OCI-LY3 (cell line): ENCODE measurements around the gene TEX35.

Source experiments
- H2AFZ ChIP-seq: fragments of 200-600, 300-600 bp; shearing (Covaris generic); 2 replicates; pipeline ENCODE4 v1.6.0; 2014; ENCODE audit warnings: antibody characterized with exemption, low read depth, low read length
- H3K27ac ChIP-seq: fragments of 200-600, 300-600 bp; sonication (generic); 2 replicates; pipeline ENCODE4 v1.5.1; 2014; ENCODE audit warnings: mild to moderate bottlenecking, low read length, moderate library complexity, mixed read lengths
- H3K27me3 ChIP-seq: fragments of 200-600, 300-600 bp; sonication (generic); 2 replicates; pipeline ENCODE4 v1.6.1; 2014; ENCODE audit warnings: low read depth, low read length, mixed read lengths
- H3K36me3 ChIP-seq: fragments of 200-600, 300-600 bp; sonication (generic); replicated peaks from 2 replicates; pipeline ENCODE3; 2014; ENCODE audit warnings: low read depth, low read length, mixed read lengths
- H3K4me1 ChIP-seq: fragments of 300-600, 200-600 bp; sonication (generic); 2 replicates; pipeline ENCODE4 v1.6.1; 2014; ENCODE audit warnings: low read length, mixed read lengths
- H3K4me2 ChIP-seq: fragments of 200-600, 300-600 bp; sonication (generic); 2 replicates; pipeline ENCODE4 v1.6.1; 2014; ENCODE audit warnings: low read length, mixed read lengths
- H3K4me3 ChIP-seq: fragments of 300-600, 200-600 bp; sonication (generic); 2 replicates; pipeline ENCODE4 v1.5.1; 2014; ENCODE audit warnings: antibody characterized with exemption, mild to moderate bottlenecking, low read length, moderate library complexity
- H3K79me2 ChIP-seq: fragments of 300-600, 200-600 bp; shearing (Covaris generic); 2 replicates; pipeline ENCODE4 v1.6.1; 2014; ENCODE audit warnings: mild to moderate bottlenecking, low read length, mixed read lengths
- H3K9ac ChIP-seq: fragments of 300-600, 200-600 bp; shearing (Covaris generic); 2 replicates; pipeline ENCODE4 v1.6.0; 2014; ENCODE audit warnings: mild to moderate bottlenecking, low read length, moderate library complexity
- H3K9me3 ChIP-seq: fragments of 200-600, 300-600 bp; shearing (Covaris generic); 2 replicates; pipeline ENCODE4 v1.6.1; 2014; ENCODE audit warnings: low read length, mixed read lengths; ENCODE audit not compliant: insufficient read depth
- H4K20me1 ChIP-seq: fragments of 200-600, 300-600 bp; sonication (generic); 2 replicates; pipeline ENCODE4 v1.6.1; 2016; ENCODE audit warnings: low read length, mixed read lengths; ENCODE audit not compliant: insufficient read depth
- EZH2phosphoT487 ChIP-seq: fragments of 200-600 bp; shearing (Covaris generic); IDR thresholded peaks from 2 replicates; pipeline ENCODE4 v1.6.1; 2018; ENCODE audit warnings: antibody characterized with exemption, mixed run types, low read depth
- TF ChIP-seq, protein P1 (sequence below): fragments of 200-600, 300-600 bp; sonication (generic); IDR thresholded peaks from 2 replicates; pipeline ENCODE4 v1.5.1; 2014; ENCODE audit warnings: antibody characterized with exemption, low read length, low read depth

Gene TEX35

DNA sequence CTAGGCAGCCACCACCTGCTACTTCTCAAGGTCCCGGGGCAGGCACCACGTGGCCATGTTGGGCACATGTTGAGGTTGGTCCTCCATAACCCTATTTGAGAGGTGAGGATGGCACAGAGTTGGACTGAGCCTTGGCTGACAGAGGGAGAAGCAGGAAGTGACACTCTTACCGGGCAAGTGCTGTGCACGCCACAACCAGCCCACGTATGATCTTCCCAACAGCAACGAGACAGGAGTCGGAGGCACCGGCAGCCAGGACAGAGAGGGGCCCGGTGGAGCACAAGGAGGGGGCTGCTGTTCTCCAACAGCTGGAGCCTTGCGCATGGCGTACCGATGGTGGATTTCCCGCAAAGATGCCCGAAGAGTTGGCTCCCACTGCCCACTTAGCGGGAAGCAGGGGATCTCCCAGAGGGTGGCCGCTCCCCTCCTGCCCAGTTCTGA lies 19.6 kb upstream of the TEX35 start:
- Histone ChIP-seq H2AFZ (no peak overlapping the region), H3K4me3 (no peak overlapping the region), H3K36me3 (no peaks in the 10 kb centered on the region), H3K27me3 (no peaks in the 10 kb centered on the region), H3K27ac (no peak overlapping the region), H3K4me2 (no peak overlapping the region), H3K9ac (no peak overlapping the region), H3K4me1 (peaks cover 9% of the 10 kb centered on the region), H3K9me3 (no peaks in the 10 kb centered on the region), H3K79me2 (no peaks in the 10 kb centered on the region), H4K20me1 (no peaks in the 10 kb centered on the region)
- TF ChIP-seq, protein P1, sequence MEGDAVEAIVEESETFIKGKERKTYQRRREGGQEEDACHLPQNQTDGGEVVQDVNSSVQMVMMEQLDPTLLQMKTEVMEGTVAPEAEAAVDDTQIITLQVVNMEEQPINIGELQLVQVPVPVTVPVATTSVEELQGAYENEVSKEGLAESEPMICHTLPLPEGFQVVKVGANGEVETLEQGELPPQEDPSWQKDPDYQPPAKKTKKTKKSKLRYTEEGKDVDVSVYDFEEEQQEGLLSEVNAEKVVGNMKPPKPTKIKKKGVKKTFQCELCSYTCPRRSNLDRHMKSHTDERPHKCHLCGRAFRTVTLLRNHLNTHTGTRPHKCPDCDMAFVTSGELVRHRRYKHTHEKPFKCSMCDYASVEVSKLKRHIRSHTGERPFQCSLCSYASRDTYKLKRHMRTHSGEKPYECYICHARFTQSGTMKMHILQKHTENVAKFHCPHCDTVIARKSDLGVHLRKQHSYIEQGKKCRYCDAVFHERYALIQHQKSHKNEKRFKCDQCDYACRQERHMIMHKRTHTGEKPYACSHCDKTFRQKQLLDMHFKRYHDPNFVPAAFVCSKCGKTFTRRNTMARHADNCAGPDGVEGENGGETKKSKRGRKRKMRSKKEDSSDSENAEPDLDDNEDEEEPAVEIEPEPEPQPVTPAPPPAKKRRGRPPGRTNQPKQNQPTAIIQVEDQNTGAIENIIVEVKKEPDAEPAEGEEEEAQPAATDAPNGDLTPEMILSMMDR, result no peak
- no peak for TF ChIP-seq EZH2phosphoT487

DNA sequence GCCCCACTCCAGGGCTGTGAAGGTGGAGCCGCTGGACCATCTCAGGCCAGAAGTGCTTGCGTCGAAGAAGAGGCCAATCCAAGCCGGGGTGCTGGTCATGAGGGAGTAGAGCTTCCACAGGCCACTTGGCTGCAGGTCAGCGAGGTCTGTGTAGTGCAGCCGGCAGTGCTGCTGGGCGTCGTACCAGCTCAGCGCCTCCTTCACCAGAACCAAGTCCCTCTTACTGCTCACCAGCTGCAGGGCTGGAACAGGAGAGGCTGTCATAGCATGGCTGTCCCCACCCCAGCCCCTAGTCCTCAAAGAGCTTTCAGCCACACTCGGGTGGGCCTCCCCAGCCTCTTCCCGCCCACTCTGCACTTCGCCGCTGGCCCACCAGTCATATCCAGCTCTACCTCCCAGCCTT lies 18.3 kb upstream of the TEX35 start:
- no peaks in the 10 kb centered on the region for H3K9me3 ChIP-seq

GRCh38 chr1:178495158-178495557 lies 17.8 kb upstream of the TEX35 start:
- Histone ChIP-seq H3K36me3 (no peaks in the 10 kb centered on the region), H3K79me2 (no peaks in the 10 kb centered on the region), H4K20me1 (no peaks in the 10 kb centered on the region), H3K4me2 (no peak overlapping the region), H3K27me3 (no peaks in the 10 kb centered on the region), H3K4me1 (peaks cover 9% of the 10 kb centered on the region), H3K9ac (no peak overlapping the region), H3K27ac (no peak overlapping the region), H3K9me3 (no peaks in the 10 kb centered on the region), H3K4me3 (no peak overlapping the region), H2AFZ (no peak overlapping the region)
- no peak for TF ChIP-seq EZH2phosphoT487
- TF ChIP-seq, protein P1, result no peak

More for the DNA sequence above, 18.3 kb upstream of the TEX35 start:
- no peak for TF ChIP-seq EZH2phosphoT487
- TF ChIP-seq, protein P1, result no peak
- Histone ChIP-seq H3K4me3 (no peak overlapping the region), H3K27me3 (no peaks in the 10 kb centered on the region), H3K79me2 (no peaks in the 10 kb centered on the region), H3K27ac (no peak overlapping the region), H3K4me1 (peaks cover 9% of the 10 kb centered on the region), H3K36me3 (no peaks in the 10 kb centered on the region), H2AFZ (no peak overlapping the region), H4K20me1 (no peaks in the 10 kb centered on the region), H3K4me2 (no peak overlapping the region), H3K9ac (no peak overlapping the region)

DNA sequence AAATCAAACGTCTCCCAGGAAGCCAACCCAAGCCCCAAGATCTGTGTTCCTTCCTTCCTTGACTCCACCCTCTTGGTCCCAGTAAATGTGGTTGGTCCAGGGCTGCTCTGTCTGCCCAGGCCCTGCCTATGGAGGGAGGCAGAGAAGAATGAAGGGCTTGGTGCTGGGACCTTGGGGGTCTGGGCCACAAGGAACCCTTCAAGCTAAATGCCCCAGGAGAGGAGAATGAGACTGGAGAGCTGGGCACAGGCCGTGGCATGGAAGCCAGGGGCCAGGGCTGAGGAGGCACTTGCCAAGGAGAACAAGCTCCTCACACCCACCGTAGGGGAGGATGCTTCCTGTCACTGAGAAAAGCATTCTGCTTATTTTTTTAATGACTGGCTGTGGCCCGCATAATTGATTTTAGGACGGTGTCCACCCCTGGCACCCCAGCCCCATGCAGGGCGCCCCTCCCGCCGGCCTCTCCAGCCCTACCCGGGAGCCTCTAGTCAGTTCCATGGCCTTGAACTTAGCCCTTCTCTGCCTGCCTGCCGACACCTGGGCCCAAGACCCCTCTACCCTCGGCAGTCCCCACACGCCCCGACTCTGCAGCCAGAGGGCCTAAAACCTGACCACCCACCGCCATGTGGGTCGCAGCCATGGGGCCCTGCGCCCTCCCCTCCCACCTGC lies 17.0 kb upstream of the TEX35 start:
- Histone ChIP-seq H3K4me1 (peaks cover 9% of the 10 kb centered on the region), H3K9me3 (no peaks in the 10 kb centered on the region), H3K36me3 (no peaks in the 10 kb centered on the region), H4K20me1 (no peaks in the 10 kb centered on the region), H3K79me2 (no peaks in the 10 kb centered on the region), H3K9ac (no peak overlapping the region), H3K4me2 (no peak overlapping the region), H2AFZ (no peak overlapping the region), H3K4me3 (no peak overlapping the region), H3K27me3 (no peaks in the 10 kb centered on the region), H3K27ac (no peak overlapping the region)
- TF ChIP-seq EZH2phosphoT487, result no peak
- TF ChIP-seq, protein P1, result no peak
